Cardiac fibroblast (primary cell): ENCODE measurements around the gene LINC00305.

Source experiments
- DNase-seq, 2 donors: peaks; one replicate each; pipeline versions ENCODE4 v3.0.0 to v3.0.0-alpha.2; 2010; ENCODE audit warnings: low read depth in 2 of 2
- H3K4me3 ChIP-seq, 2 donors: replicated peaks in 1 of 2; 1 replicate in 1 of 2; 2 replicates in 1 of 2; pipeline ENCODE4 v1.5.1; 2011; ENCODE audit warnings: low read depth in 2 of 2, low read length in 2 of 2, mild to moderate bottlenecking in 2 of 2, moderate library complexity in 1 of 2
- CTCF ChIP-seq: IDR thresholded peaks from one replicate; pipeline ENCODE4 v1.5.1; 2011; ENCODE audit warnings: low read depth, mild to moderate bottlenecking, low read length, inconsistent platforms

LINC00305 gene

GRCh38 chr18:64083916-64084315, 65.0 kb downstream of the LINC00305 start:
- no peak for DNase-seq
- TF ChIP-seq CTCF = no peak
- H3K4me3 ChIP-seq = no peak overlapping the region

- no peak overlapping the region for H3K4me3 ChIP-seq
- DNase-seq = no peak
- no peak for TF ChIP-seq CTCF
Observed at GRCh38 chr18:64082513-64082912, 66.4 kb downstream of the LINC00305 start.

GRCh38 chr18:64082054-64082453, 66.8 kb downstream of the LINC00305 start:
- H3K4me3 ChIP-seq = no peak overlapping the region
- no peak for TF ChIP-seq CTCF
- no peak for DNase-seq

GRCh38 chr18:64073971-64074370, 74.9 kb downstream of the LINC00305 start:
- no peak for DNase-seq
- H3K4me3 ChIP-seq = no peak overlapping the region
- no peak for TF ChIP-seq CTCF

- no peak for DNase-seq
- no peak for TF ChIP-seq CTCF
- H3K4me3 ChIP-seq = no peak overlapping the region
Observed at GRCh38 chr18:64055019-64055418, 93.9 kb downstream of the LINC00305 start.

GRCh38 chr18:64053246-64053645, 95.6 kb downstream of the LINC00305 start:
- DNase-seq = no peak
- no peak overlapping the region for H3K4me3 ChIP-seq
- TF ChIP-seq CTCF = no peak

GRCh38 chr18:64052772-64053171, 96.1 kb downstream of the LINC00305 start:
- H3K4me3 ChIP-seq = no peak overlapping the region
- DNase-seq = no peak
- no peak for TF ChIP-seq CTCF
